SK-N-SH (cell line): ENCODE data around the gene PRR19. TPM values are rescaled to one million over a fixed set of nuclear protein-coding genes. Genes with fewer than 3 reads are reported as not detected.

Experiments
- CTCF ChIA-PET: fragments of 300-600, 350-600 bp; formaldehyde crosslinking; extraction: SDS; loops from one replicate; lab custom pipeline; 2021; lab: Yijun Ruan, JAX
- POLR2A ChIA-PET: fragments of 350-600 bp; sonication (Branson Sonifier 250); formaldehyde crosslinking; extraction: SDS; loops from one replicate; lab custom pipeline; 2020; ENCODE audit warnings: antibody characterized with exemption, inconsistent platforms; lab: Yijun Ruan, JAX
- DNase-seq: peaks from one replicate; pipeline ENCODE4 v3.0.0; 2012
- H2AFZ ChIP-seq: fragments of 200-600 bp; sonication (generic); 2 replicates; pipeline ENCODE4 v1.8.1; 2016; ENCODE audit warnings: antibody characterized with exemption, mild to moderate bottlenecking, low read depth
- H3F3A ChIP-seq: fragments of 200-600 bp; sonication (generic); replicated peaks from 2 replicates; pipeline ENCODE3; 2016; ENCODE audit warnings: antibody characterized with exemption, mild to moderate bottlenecking; ENCODE audit not compliant: insufficient read depth
- H3K27ac ChIP-seq, 2 experiments: fragments of 200-500 bp in 1 of 2; fragments of 200-600 bp in 1 of 2; sonication (Bioruptor generic) in 1 of 2; sonication (generic), shearing (Covaris generic) in 1 of 2; 2 replicates each; pipeline versions ENCODE4 v1.5.1 to v1.6.1; 2014 to 2016; ENCODE audit warnings: low read depth in 2 of 2, inconsistent platforms in 1 of 2, low read length in 1 of 2, mild to moderate bottlenecking in 1 of 2, mixed read lengths in 1 of 2
- H3K27me3 ChIP-seq: fragments of 200-600 bp; sonication (generic), shearing (Covaris generic); 2 replicates; pipeline ENCODE4 v1.6.1; 2016; ENCODE audit warnings: mixed run types; ENCODE audit not compliant: insufficient read depth
- H3K36me3 ChIP-seq, 2 experiments: fragments of 200-500 bp in 1 of 2; fragments of 200-600 bp in 1 of 2; sonication (Bioruptor generic) in 1 of 2; sonication (generic) in 1 of 2; replicated peaks in 1 of 2; 2 replicates each; pipeline versions ENCODE3 to v1.5.1; 2014 to 2016; ENCODE audit warnings: low read length in 1 of 2, mild to moderate bottlenecking in 1 of 2; ENCODE audit not compliant: insufficient read depth in 2 of 2, control insufficient read depth in 1 of 2
- H3K4me1 ChIP-seq, 2 experiments: fragments of 200-500 bp in 1 of 2; fragments of 200-600 bp in 1 of 2; sonication (Bioruptor generic) in 1 of 2; sonication (generic), shearing (Covaris generic) in 1 of 2; 2 replicates each; pipeline versions ENCODE4 v1.5.1 to v1.6.1; 2014 to 2016; ENCODE audit warnings: low read depth in 1 of 2, low read length in 1 of 2, mixed run types in 1 of 2; ENCODE audit not compliant: insufficient read depth in 2 of 2, control insufficient read depth in 1 of 2
- H3K4me2 ChIP-seq: fragments of 200-600 bp; sonication (generic), shearing (Covaris generic); 2 replicates; pipeline ENCODE4 v1.6.1; 2017; ENCODE audit warnings: mixed run types
- H3K4me3 ChIP-seq, 2 experiments: fragments of 200-500 bp in 1 of 2; fragments of 200-600 bp in 1 of 2; sonication (Bioruptor generic) in 1 of 2; sonication (generic), shearing (Covaris generic) in 1 of 2; 2 replicates each; pipeline versions ENCODE4 v1.5.1 to v1.8.1; 2014 to 2016; ENCODE audit warnings: low read depth in 2 of 2, inconsistent platforms in 1 of 2, low read length in 1 of 2, mild to moderate bottlenecking in 1 of 2, mixed read lengths in 1 of 2, moderate library complexity in 1 of 2
- H3K79me2 ChIP-seq: fragments of 200-600 bp; sonication (generic); 2 replicates; pipeline ENCODE4 v1.8.1; 2017; ENCODE audit warnings: mild to moderate bottlenecking; ENCODE audit not compliant: insufficient read depth
- H3K9ac ChIP-seq: fragments of 200-600 bp; sonication (generic); 2 replicates; pipeline ENCODE4 v1.6.1; 2017; ENCODE audit warnings: mixed run types
- H3K9me2 ChIP-seq: fragments of 200-600 bp; sonication (generic); 2 replicates; pipeline ENCODE4 v1.6.1; 2017; ENCODE audit warnings: mixed run types
- H3K9me3 ChIP-seq: fragments of 200-600 bp; sonication (generic); 2 replicates; pipeline ENCODE4 v1.6.1; 2017; ENCODE audit warnings: mixed run types, mild to moderate bottlenecking, moderate library complexity
- H4K20me1 ChIP-seq: fragments of 200-600 bp; sonication (generic); 2 replicates; pipeline ENCODE4 v1.6.1; 2017; ENCODE audit warnings: mild to moderate bottlenecking, mixed run types; ENCODE audit not compliant: insufficient read depth
- FOXJ3 ChIP-seq: sonication (generic); formaldehyde crosslinking; IDR thresholded peaks from 2 replicates; pipeline ENCODE4 v1.5.1; 2020; ENCODE audit warnings: mild to moderate bottlenecking, missing genetic modification reagents
- FOXM1 ChIP-seq: IDR thresholded peaks from 2 replicates; pipeline ENCODE4 v1.4.0; 2012; ENCODE audit warnings: low read depth, mild to moderate bottlenecking
- GATA2 ChIP-seq: sonication (generic); formaldehyde crosslinking; IDR thresholded peaks from 2 replicates; pipeline ENCODE4 v1.5.0; 2020; ENCODE audit warnings: mild to moderate bottlenecking, missing genetic modification reagents
- JUND ChIP-seq: IDR thresholded peaks from 2 replicates; pipeline ENCODE4 v1.4.0; 2012
- MXI1 ChIP-seq: IDR thresholded peaks from 2 replicates; pipeline ENCODE4 v1.6.1; 2012; ENCODE audit warnings: mild to moderate bottlenecking, low read depth, low read length, improper control_type of control experiment
- NFIC ChIP-seq: IDR thresholded peaks from 2 replicates; pipeline ENCODE4 v1.4.0; 2012; ENCODE audit warnings: borderline replicate concordance
- NRF1 ChIP-seq: IDR thresholded peaks from 2 replicates; pipeline ENCODE4 v1.6.1; 2012; ENCODE audit warnings: low read depth, mild to moderate bottlenecking, low read length
- POLR2AphosphoS5 ChIP-seq: IDR thresholded peaks from 2 replicates; pipeline ENCODE4 v1.6.1; 2012; ENCODE audit warnings: low read depth, low read length
- RXRA ChIP-seq: IDR thresholded peaks from 2 replicates; pipeline ENCODE4 v1.4.0; 2012; ENCODE audit warnings: low read depth, mild to moderate bottlenecking, borderline replicate concordance
- SIN3A ChIP-seq: IDR thresholded peaks from 2 replicates; pipeline ENCODE4 v1.6.1; 2012; ENCODE audit warnings: low read depth, mild to moderate bottlenecking, low read length, moderate library complexity, borderline replicate concordance
- SMC3 ChIP-seq: IDR thresholded peaks from 2 replicates; pipeline ENCODE4 v1.6.1; 2012; ENCODE audit warnings: low read depth, low read length, improper control_type of control experiment
- TAF1 ChIP-seq: IDR thresholded peaks from 2 replicates; pipeline ENCODE4 v1.6.1; 2012; ENCODE audit warnings: low read depth, mild to moderate bottlenecking, low read length, moderate library complexity, borderline replicate concordance
- TCF12 ChIP-seq: IDR thresholded peaks from 2 replicates; pipeline ENCODE4 v1.4.0; 2012
- TEAD4 ChIP-seq: IDR thresholded peaks from 2 replicates; pipeline ENCODE4 v1.4.0; 2012; ENCODE audit warnings: mild to moderate bottlenecking, borderline replicate concordance; ENCODE audit not compliant: insufficient read depth
- YY1 ChIP-seq: IDR thresholded peaks from 2 replicates; pipeline ENCODE4 v1.4.0; 2012; ENCODE audit warnings: low read depth, mild to moderate bottlenecking
- WGBS: methylation state at CpG from one replicate; pipeline ENCODE4 v1.1.6; 2017; ENCODE audit warnings: low lambda C conversion rate; 5-methylcytosine and 5-hydroxymethylcytosine counted together
- polyA plus RNA-seq, 3 experiments: library from polyadenylated mRNA; depleted of rRNA; stranded (reverse); fragments of >200 nt; gene quantifications; 2 replicates each; pipeline ENCODE4 v1.2.3, GENCODE V29; 2012
- TF ChIP-seq, protein P1 (sequence below): IDR thresholded peaks from 2 replicates; pipeline ENCODE4; 2012
- TF ChIP-seq, protein P2 (sequence below): IDR thresholded peaks from 2 replicates; pipeline ENCODE4 v1.6.1; 2012; ENCODE audit warnings: mild to moderate bottlenecking, low read depth, low read length, moderate library complexity

PRR19 gene
- polyA plus RNA-seq, 1 of the 3 experiments (the other 2 are of a cell fraction) = 1.3 TPM

DNA sequence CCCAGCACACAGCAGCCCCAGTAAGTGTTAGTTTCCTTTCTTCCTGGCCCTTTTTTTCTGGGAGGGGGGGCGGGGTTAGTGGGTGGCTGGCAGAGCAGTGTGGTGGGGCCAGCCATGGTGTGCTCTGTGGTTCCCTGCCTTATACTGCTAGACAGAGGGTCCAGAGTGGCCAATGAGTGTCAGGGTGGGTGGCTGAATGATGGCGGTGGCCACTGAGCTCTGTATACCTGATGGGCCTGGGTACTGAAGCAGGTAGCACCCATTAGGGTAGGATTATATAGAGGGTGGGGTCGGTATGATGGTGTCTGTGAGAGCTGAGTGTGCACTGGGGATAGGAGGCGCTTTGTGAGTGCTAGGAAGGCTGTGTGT lies 19.1 kb upstream of the PRR19 start:
- peaks cover 24% of the 10 kb centered on the region for H4K20me1 ChIP-seq
- peak overlapping the region; percentile 97 for H3K4me2 ChIP-seq
- TF ChIP-seq SIN3A (no peak), TCF12 (no peak), MXI1 (no peak), GATA2 (CRISPR knock-in tag) (no peak), YY1 (no peak), JUND (no peak), TEAD4 (no peak), NRF1 (no peak), SMC3 (no peak), FOXM1 (no peak)
- TF ChIP-seq, protein P1, sequence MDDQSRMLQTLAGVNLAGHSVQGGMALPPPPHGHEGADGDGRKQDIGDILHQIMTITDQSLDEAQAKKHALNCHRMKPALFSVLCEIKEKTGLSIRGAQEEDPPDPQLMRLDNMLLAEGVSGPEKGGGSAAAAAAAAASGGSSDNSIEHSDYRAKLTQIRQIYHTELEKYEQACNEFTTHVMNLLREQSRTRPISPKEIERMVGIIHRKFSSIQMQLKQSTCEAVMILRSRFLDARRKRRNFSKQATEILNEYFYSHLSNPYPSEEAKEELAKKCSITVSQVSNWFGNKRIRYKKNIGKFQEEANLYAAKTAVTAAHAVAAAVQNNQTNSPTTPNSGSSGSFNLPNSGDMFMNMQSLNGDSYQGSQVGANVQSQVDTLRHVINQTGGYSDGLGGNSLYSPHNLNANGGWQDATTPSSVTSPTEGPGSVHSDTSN = no peak
- peaks cover 5 to 12% of the 10 kb centered on the region in 2 experiments for H3K36me3 ChIP-seq
- ChIA-PET POLR2A (no interaction called here), CTCF (interaction anchor here (1.1 to 7.1 kb wide), 2 partner anchors 14 to 37 kb away, joined by 3 to 205 read pairs; partner anchors contain the start of gene GSK3A)
- peaks cover 51 to 66% of the 10 kb centered on the region in 2 experiments for H3K4me1 ChIP-seq
- 60% methylated on average over 3 of the region's 4 CpGs for WGBS
- no peaks in the 10 kb centered on the region for H3K9me2 ChIP-seq
- H3F3A ChIP-seq = peaks cover 41% of the 10 kb centered on the region
- DNase-seq = no peak
- H3K4me3 ChIP-seq = peak overlapping the region in 1 of 2 experiments; percentile 58; a peak in 1 of 4 replicates
- H2AFZ ChIP-seq = no peak overlapping the region
- H3K9ac ChIP-seq = peak overlapping the region; percentile 65; the same call in 1 of the 2 replicates
- peak overlapping the region; percentile 93 to 96 for H3K27ac ChIP-seq
- H3K27me3 ChIP-seq = no peaks in the 10 kb centered on the region
- no peaks in the 10 kb centered on the region for H3K9me3 ChIP-seq
- peaks cover 64% of the 10 kb centered on the region for H3K79me2 ChIP-seq

DNA sequence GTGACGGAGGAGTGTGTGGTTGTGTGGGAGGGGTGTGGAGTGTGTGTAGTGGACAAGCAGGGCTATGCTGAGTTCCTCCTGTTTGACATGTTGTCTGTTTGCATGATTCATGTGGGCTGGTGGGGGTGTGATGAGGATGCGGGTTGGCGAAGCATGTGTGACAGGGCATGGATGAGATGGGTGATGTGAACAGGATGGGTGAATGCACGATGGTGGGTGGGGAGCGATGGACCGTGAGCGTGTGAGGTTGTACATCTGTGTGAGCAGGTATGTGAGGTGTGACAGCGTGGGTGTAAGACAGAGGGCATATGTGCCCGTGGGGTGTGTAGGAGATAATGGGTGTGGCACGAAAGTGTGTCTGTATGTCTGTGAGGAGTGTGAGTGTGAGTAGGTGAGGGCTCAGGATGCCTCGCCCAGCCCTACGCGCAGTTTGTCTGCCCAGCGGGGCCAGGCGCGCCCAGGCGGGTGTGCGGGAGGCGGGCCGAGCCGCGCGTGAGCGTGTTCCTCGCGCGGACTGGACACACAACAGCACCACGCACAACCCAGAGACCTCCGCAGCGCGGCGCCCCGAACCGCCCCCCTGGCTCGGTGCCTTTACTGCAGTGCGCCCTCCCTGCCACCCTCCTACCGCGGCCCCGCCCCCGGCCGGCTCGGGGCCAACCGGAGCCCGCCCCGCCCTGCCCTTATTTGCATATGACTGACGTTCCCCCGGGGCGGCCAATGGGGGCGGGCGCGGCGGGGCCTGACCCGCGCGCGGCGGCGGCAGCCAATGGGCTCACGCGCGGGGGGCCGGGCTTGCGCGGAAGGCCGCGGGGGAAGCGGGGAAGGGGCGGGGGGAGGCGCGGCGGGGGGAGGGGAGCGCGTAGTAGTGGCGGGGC lies 18.5 kb upstream of the PRR19 start:
- Histone ChIP-seq H3K9ac (peak overlapping the region; percentile 39; the same call in 1 of the 2 replicates), H3K27ac (peak overlapping the region; percentile 93 to 96), H3F3A (peaks cover 41% of the 10 kb centered on the region), H2AFZ (no peak overlapping the region), H3K4me1 (peaks cover 45 to 59% of the 10 kb centered on the region in 2 experiments), H3K79me2 (peaks cover 58% of the 10 kb centered on the region), H3K27me3 (no peaks in the 10 kb centered on the region), H3K36me3 (peaks cover 9 to 18% of the 10 kb centered on the region in 2 experiments), H3K9me2 (no peaks in the 10 kb centered on the region), H3K9me3 (no peaks in the 10 kb centered on the region), H3K4me3 (peak overlapping the region; percentile 58 to 60), H4K20me1 (peaks cover 24% of the 10 kb centered on the region), H3K4me2 (peak overlapping the region; percentile 97)
- ChIA-PET POLR2A (no interaction called here), CTCF (interaction anchor here (0.7 to 7.1 kb wide), 3 partner anchors 13 to 75 kb away, joined by 3 to 205 read pairs (median 4); partner anchors contain the start of gene GSK3A)
- DNase-seq = peak; percentile 94
- TF ChIP-seq MXI1 (peak; percentile 34; the same call in 1 of the 2 replicates), POLR2AphosphoS5 (peak; percentile 38; the same call in 1 of the 2 replicates), NFIC (peak; percentile 79), RXRA (no peak), NRF1 (peak; percentile 25; the same call in 1 of the 2 replicates), TAF1 (0 out of 2 replicates have a peak, but pooled peaks have one; percentile 7), FOXJ3 (CRISPR knock-in tag) (no peak)
- TF ChIP-seq, protein P2, sequence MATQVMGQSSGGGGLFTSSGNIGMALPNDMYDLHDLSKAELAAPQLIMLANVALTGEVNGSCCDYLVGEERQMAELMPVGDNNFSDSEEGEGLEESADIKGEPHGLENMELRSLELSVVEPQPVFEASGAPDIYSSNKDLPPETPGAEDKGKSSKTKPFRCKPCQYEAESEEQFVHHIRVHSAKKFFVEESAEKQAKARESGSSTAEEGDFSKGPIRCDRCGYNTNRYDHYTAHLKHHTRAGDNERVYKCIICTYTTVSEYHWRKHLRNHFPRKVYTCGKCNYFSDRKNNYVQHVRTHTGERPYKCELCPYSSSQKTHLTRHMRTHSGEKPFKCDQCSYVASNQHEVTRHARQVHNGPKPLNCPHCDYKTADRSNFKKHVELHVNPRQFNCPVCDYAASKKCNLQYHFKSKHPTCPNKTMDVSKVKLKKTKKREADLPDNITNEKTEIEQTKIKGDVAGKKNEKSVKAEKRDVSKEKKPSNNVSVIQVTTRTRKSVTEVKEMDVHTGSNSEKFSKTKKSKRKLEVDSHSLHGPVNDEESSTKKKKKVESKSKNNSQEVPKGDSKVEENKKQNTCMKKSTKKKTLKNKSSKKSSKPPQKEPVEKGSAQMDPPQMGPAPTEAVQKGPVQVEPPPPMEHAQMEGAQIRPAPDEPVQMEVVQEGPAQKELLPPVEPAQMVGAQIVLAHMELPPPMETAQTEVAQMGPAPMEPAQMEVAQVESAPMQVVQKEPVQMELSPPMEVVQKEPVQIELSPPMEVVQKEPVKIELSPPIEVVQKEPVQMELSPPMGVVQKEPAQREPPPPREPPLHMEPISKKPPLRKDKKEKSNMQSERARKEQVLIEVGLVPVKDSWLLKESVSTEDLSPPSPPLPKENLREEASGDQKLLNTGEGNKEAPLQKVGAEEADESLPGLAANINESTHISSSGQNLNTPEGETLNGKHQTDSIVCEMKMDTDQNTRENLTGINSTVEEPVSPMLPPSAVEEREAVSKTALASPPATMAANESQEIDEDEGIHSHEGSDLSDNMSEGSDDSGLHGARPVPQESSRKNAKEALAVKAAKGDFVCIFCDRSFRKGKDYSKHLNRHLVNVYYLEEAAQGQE = no peak
- TF ChIP-seq, protein P1 = peak; percentile 74
- 18% methylated on average over 19 of the region's 74 CpGs for WGBS
